Breast epithelium (tissue), 3 donors: ENCODE data around the gene ATP6AP2.

Experiments used
- CTCF ChIP-seq, 3 donors: fragments of 450-650 bp; IDR thresholded peaks; one replicate each; pipeline ENCODE4 v1.5.1; 2016 to 2017; ENCODE audit warnings: antibody characterized with exemption in 3 of 3, mild to moderate bottlenecking in 3 of 3, moderate library complexity in 3 of 3
- POLR2A ChIP-seq: fragments of 450-650 bp; IDR thresholded peaks from one replicate; pipeline ENCODE4 v1.6.1; 2016; ENCODE audit warnings: antibody characterized with exemption, mild to moderate bottlenecking, moderate library complexity
- POLR2AphosphoS5 ChIP-seq, 3 donors: sonication (generic); formaldehyde crosslinking; IDR thresholded peaks; one replicate each; pipeline ENCODE4 v1.6.1; 2017; ENCODE audit warnings: antibody characterized with exemption in 3 of 3

GRCh38 chrX:40644821-40645358 lies 64.1 kb downstream of the ATP6AP2 start:
- TF ChIP-seq POLR2AphosphoS5 (IDR thresholded peaks at IDR 0.05) (peak in 1 of 3 donors; percentile 15), POLR2A (no peak), CTCF (IDR thresholded peaks at IDR 0.05) (no peak)
